Glomerular visceral epithelial cell (primary cell): ENCODE data around the gene SFTPB.

ENCODE experiments used
- DNase-seq: peaks from one replicate; pipeline ENCODE4 v3.0.0-alpha.2; 2016; ENCODE audit errors: extremely low spot score

The SFTPB gene

GRCh38 chr2:85702800-85703199, 34.8 kb upstream of the SFTPB start:
- DNase-seq, result no peak

- no peak for DNase-seq
Measured at GRCh38 chr2:85702172-85702571, 34.2 kb upstream of the SFTPB start.

- no peak for DNase-seq
Measured at GRCh38 chr2:85699325-85699724, 31.3 kb upstream of the SFTPB start.

GRCh38 chr2:85698880-85699254, 30.9 kb upstream of the SFTPB start:
- DNase-seq, result no peak

- DNase-seq, result no peak
Measured at GRCh38 chr2:85698184-85698879, 30.3 kb upstream of the SFTPB start.

GRCh38 chr2:85697716-85698115, 29.7 kb upstream of the SFTPB start:
- DNase-seq, result no peak

GRCh38 chr2:85697096-85697495, 29.1 kb upstream of the SFTPB start:
- no peak for DNase-seq

- DNase-seq, result no peak
Measured at GRCh38 chr2:85695691-85696668, 28.0 kb upstream of the SFTPB start.

- DNase-seq, result no peak
Measured at GRCh38 chr2:85695121-85695520, 27.1 kb upstream of the SFTPB start.

GRCh38 chr2:85694052-85695025, 26.3 kb upstream of the SFTPB start, which contains the start of gene GNLY:
Gene GNLY (plus strand): TSS chr2:85694358. CDS start chr2:85694419, 61 bp downstream.
- DNase-seq, result no peak

GRCh38 chr2:85692039-85692645, 24.1 kb upstream of the SFTPB start:
- no peak for DNase-seq

- no peak for DNase-seq
Measured at GRCh38 chr2:85690932-85691331, 22.9 kb upstream of the SFTPB start.

- DNase-seq, result no peak
Measured at GRCh38 chr2:85684806-85685205, 16.8 kb upstream of the SFTPB start.

- DNase-seq, result no peak
Measured at GRCh38 chr2:85684380-85684779, 16.4 kb upstream of the SFTPB start.

GRCh38 chr2:85682378-85682777, 14.4 kb upstream of the SFTPB start:
- DNase-seq, result no peak

GRCh38 chr2:85681776-85682175, 13.8 kb upstream of the SFTPB start:
- no peak for DNase-seq

- DNase-seq, result no peak
Measured at GRCh38 chr2:85681372-85681763, 13.4 kb upstream of the SFTPB start.

- no peak for DNase-seq
Measured at GRCh38 chr2:85680707-85681371, 12.8 kb upstream of the SFTPB start.

- DNase-seq, result peak; percentile 77
Measured at GRCh38 chr2:85678794-85679672, 11.0 kb upstream of the SFTPB start.

GRCh38 chr2:85678377-85678776, 10.4 kb upstream of the SFTPB start:
- no peak for DNase-seq
